ENCODE results near the gene INPP5B.
"Not testable (repeated sequence)": the region's sequence is repeated elsewhere in the genome, so short reads cannot be mapped to it uniquely, and the experiment has no call there.

The INPP5B gene

GRCh38 chr1:37946703-37947360 lies at the start of gene INPP5B:
INPP5B (minus strand) TSS chr1:37947053; CDS start chr1:37946308, 745 bp downstream.
- peak; percentile 53 for DNase-seq (ENCODE audit: low read depth)

DNA sequence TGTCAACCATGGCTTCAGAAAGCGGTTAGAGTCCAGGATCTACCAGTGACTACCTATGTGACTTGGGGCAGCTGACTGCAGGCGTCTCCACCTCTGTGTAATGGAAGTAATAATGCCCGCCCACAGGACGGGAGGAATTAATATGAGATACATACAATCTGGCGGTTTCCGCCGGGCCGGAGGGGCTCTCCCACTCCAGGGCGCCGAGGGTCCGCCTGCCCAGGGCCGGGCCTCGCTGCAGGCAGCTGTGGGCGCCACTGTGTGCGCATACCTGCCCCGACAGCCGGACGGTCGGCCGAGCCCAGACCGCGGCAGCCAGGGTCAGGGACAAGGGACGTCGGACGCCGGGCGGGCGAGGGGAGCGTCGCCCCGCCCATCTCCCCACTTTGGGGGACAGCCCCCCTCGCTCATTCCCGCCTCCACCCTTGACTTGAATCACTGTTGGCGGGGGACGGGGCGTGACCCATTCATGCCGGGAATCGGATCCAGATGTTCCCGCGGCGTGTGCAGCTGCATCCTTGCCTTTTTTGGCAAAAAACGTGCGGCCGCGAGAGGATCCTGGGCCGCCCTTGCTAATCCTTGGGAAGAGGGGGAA lies 49.0 kb upstream of the INPP5B start:
- no peak for DNase-seq (ENCODE audit: low read depth)

DNA sequence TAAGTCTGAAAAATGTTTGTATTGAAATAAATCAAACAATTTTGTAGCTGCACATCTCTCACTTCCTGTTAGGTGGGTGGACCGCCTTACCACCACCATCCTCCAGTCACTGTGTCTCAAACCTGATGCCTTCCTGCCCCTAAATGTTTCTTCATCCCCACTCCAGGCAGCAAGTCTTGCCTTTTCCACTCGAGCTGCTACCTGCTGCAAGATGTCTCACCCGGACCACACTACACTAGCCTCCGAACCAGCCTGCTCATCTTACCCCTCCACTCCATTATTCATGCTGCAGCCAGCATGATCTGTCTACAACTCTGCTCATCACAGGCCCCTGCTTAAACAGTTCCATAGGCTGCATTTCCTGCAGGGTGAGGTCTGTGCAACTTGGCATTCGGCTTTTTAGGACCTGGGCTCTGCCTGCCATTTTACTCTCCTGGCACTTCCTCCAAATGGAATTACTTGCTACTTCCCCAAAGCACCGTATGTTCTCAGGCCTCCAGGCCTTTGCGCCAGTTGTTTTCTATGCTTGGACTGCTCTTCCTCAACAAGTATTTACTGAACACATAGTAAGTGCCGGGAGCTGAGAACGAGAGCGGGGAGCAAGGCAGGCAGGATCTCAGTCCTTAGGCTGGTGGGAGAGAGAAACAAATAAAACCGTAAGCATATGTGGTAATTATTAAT lies 48.2 kb upstream of the INPP5B start:
- DNase-seq (ENCODE audit: low read depth) = no peak

DNA sequence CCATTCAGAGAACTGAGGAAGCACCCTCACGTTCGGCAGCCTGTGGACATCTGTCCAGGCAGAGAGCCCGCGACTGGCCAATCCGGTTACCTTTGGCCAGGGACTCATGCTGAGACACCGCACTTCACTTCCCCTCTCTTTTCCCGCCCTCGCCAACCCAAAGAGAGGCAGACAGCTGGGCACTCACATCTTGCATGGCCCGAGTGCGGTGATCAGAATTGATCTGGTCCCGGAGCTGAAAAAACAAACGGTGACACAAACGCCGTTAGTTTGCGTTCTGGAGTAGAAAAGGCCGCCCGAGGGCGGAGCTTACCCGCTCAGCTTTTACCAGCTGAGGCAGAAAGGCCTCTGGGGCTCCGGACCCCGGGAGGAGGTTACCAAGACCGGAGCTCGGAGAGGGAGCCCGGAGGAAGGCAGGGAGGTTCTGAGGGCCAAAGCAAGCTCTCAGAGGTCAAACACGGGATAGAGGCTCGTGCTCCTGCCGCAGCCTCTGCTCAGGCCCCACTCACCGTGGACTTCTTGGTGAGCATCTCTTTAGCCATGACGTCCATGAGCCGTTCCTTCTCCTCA lies 42.6 kb upstream of the INPP5B start:
- no peak for DNase-seq (ENCODE audit: low read depth)

GRCh38 chr1:37987679-37988078 lies 40.8 kb upstream of the INPP5B start:
- DNase-seq (ENCODE audit: low read depth) = no peak

- DNase-seq (ENCODE audit: low read depth) = no peak
These were observed 36.7 kb upstream of the INPP5B start for GRCh38 chr1:37983546-37983945.

DNA sequence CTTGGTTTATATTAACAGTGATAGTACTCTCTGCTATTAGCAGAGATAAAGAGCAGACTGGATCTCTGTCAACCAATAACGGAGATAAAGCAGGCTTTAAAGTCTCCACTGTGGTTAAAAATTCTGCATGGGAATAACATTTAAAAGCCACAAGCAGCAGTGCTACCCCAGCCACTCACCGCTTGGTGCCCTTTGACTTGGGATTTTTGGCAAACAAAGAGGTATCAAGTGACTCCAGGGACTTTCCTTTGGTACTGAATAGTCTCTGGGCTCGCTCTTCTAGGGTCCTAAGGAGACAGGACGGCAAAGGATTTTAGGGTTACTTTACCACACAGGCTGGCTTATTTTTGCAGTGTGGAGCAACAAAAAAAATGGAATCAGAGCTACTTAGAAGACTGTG lies 31.7 kb upstream of the INPP5B start:
- no peak for DNase-seq (ENCODE audit: low read depth)

GRCh38 chr1:37975083-37975482 lies 28.2 kb upstream of the INPP5B start:
- not testable (repeated sequence) for DNase-seq (ENCODE audit: low read depth)

DNA sequence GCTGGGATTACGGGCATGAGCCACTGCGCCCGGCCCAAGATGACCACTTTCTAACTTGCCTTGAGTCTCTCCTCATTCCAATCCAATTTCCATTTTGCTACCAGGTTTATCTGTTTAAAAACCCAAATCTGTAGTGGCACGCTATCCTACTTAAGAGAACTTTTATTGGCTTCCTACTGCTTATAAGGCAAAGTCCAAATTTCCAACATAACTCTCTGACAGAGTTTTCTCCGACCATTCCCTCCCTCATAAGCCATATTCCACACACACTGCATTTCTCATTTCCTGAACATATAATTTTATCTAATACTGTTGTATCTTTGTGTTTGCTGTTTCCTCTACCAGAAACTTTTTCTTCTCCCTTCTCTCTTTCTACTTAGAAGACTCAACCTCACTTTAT lies 27.7 kb upstream of the INPP5B start:
- no peak for DNase-seq (ENCODE audit: low read depth)

DNA sequence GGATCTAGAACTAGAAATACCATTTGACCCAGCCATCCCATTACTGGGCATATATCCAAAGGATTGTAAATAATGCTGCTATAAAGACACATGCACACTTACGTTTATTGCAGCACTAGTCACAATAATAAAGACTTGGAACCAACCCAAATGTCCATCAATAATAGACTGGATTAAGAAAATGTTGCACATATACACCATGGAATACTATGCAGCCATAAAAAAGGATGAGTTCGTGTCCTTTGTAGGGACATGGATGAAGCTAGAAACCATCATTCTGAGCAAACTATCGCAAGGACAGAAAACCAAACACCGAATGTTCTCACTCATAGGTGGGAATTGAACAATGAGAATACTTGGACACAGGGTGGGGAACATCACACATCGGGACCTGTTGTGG lies 26.8 kb upstream of the INPP5B start:
- DNase-seq (ENCODE audit: low read depth) = not testable (repeated sequence)

GRCh38 chr1:37965301-37965700 lies 18.4 kb upstream of the INPP5B start:
- no peak for DNase-seq (ENCODE audit: low read depth)

DNA sequence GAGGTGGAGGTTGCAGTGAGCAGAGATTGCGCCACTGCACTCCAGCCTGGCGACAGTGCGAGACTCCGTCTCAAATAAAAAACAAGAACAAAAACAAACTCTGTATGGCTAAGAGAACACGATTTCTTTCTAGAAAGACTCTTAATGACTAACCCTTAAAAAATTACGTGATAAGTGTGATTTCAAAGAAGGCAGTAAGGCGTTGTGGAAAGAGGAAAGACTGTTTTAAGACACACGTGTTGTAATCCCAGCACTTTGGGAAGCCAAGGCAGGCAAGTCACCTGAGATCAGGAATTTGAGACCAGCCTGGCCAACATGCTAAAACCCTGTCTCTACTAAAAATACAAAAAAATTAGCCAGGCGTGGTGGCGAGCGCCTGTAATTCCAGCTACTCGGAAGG lies 17.3 kb upstream of the INPP5B start:
- not testable (repeated sequence) for DNase-seq (ENCODE audit: low read depth)

DNA sequence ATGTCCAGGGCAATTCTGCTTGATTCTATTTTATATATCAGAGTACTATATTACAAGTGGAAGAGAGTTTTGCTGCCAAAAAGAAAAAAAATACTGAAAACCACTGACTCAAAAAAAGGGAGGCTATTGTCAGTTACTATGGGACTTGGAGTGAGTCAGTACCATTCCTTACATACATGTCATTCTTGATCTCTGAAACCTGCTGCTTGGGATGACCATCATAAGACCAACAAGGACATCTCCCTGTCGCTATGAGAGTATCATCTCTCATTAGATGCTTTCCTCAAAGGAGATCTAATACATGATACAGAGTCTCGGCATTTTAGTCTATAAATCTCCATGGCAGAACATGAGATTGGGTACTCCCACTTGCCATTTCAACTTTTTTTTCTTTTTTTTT lies 11.8 kb upstream of the INPP5B start:
- DNase-seq (ENCODE audit: low read depth) = no peak

GRCh38 chr1:37955685-37956084 lies 8.8 kb upstream of the INPP5B start:
- DNase-seq (ENCODE audit: low read depth) = no peak

- no peak for DNase-seq (ENCODE audit: low read depth)
These were observed 7.6 kb upstream of the INPP5B start for GRCh38 chr1:37954316-37954971.

- no peak for DNase-seq (ENCODE audit: low read depth)
These were observed 5.9 kb upstream of the INPP5B start for GRCh38 chr1:37952738-37953137.

DNA sequence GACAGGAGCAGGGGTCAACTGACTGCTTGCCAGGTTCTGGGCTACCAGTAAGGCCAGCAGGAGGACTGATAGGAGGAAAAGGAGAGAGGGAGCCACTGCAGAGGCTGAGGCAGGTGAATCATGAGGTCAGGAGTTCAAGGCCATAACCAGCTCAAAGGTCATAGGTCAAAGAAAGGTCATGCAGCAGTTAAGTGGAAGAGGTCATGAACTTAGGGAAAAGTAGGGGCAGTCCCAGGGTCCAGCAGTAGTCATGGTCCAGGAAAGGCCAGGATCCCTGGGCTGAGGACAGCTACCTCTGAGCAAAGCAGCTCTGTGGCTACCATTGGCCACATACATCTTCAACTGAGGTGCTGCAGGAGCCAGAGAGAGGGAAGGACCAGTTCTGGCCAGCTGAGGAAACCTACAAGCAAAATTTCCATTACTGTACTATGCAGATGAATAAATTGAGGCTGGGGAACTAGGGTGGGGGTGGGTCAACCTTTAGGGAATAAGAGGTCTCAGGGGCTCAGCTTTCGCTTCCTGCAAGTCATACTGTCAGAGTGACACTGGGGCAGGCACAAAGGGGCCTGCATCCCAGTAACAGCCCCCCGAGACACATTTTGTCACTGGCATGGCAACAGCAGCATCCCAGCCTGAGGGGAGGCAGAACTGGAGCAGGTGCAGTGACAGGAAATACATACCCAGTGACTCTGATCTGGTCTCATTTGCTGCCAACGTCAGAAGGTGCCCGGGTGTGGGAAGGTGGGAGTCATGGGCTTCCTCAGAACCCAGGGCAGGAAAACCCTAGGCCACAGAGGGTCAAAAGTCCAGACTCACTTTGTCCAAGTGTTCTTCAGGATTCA lies 5.2 kb upstream of the INPP5B start:
- DNase-seq (ENCODE audit: low read depth) = no peak

DNA sequence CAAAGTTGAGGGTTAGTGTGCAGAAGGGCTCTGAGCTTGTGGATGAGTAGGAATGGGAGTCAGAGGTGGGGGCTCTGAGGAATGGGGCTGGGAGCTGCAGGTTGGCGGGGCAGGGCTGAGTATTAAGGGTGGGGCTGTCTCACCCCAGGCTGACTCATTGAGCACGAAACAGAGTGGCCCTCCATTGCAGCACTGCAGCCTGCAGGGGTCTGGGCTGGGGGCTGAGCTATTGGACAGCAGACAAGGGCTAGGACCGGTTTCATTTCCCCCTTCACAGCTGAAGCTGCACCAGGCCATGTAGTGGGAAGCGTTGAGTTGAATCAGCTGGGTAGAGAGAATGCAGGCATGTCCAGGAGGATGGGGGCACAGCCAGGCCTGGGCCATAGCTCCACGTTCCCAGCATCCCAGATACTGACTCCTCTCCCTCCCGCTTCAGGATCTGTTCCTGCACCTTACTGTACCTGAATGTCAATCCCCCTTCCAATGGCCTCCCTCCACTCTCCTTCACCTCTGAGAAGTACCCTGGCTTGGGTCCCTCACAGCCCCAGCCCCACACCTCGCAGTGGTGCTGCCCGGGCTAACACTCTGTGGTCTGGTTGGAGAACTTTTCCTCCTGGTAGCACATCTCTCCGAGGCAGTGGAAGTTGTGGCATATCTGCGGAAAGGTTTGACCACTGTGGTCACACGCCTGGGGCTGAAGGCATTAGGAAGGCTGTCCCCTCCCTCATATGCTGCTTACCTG lies 4.4 kb upstream of the INPP5B start:
- no peak for DNase-seq (ENCODE audit: low read depth)

DNA sequence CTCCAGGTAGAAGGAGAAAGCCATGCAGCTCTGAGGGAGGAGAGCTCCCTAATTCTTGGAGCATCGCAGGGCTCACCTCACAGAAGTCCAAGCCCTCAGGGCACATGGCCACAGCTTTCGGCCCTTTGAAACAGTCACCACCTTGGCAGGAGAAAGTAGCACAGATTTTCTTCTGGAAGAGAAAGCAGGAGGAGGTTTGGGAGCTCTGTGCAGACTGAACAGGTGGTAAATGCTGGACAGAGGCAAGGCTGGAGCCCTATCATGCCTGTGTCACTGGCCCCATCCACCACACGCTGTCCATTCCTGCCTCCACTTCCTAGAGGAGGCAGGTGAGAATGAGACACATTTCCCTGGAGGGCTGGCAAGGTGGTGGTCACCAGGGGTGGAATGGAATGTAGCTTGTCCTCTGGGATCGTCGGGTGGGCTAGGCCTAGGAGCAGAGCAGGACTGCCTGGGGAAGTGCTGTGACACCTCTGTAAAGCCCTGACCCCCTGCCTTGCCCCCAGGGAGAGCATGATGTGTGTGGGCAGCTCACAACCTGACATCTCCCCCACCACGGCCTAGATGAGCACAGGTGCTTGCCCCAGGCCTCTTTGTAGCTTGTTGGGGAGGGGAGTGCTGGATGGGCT lies 2.8 kb upstream of the INPP5B start:
- DNase-seq (ENCODE audit: low read depth) = no peak

GRCh38 chr1:37948841-37949240 lies 2.0 kb upstream of the INPP5B start:
- DNase-seq (ENCODE audit: low read depth) = no peak

DNA sequence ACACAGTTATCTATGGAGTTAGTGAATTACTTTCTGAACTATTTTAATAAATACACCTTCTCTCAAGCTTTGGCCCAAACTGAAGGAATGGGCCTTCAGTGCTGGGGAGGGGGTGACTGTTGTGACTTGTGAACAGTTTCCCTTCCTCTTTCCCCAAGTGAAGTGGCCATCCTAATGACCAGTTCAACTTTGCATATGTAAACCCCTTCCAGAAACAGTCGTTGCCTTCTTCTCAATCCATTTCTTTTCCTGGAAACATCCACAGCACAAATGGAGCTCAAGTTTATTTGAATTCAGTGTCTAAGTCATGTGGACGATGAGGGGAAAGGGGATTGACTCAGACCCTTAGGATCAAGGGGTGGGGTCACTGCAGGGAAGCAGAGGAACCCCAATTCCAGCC lies 1.3 kb upstream of the INPP5B start:
- no peak for DNase-seq (ENCODE audit: low read depth)

Measured in stimulated activated CD8-positive, alpha-beta memory T cell treated with anti-CD3 and anti-CD28 coated beads, Interleukin-12 subunit alpha, Interleukin-12 subunit beta, amount 100 ng/mL, for 1 hour (primary cell).